Thoracic aorta (tissue), 2 donors: ENCODE data around the gene EIPR1. TPM values are rescaled to one million over a fixed set of nuclear protein-coding genes. Genes with fewer than 3 reads are reported as not detected.

Experiments used
- ATAC-seq: fragments of 150-250 bp; one replicate; pipeline ENCODE4 v1.8.0; 2017; ENCODE audit warnings: low read depth; ENCODE audit not compliant: insufficient number of reproducible peaks, low FRiP score
- DNase-seq: peaks from one replicate; pipeline ENCODE4 v3.0.0-alpha.2; 2020; ENCODE audit warnings: low spot score
- H3K27ac ChIP-seq, 2 donors: fragments of 200-600 bp; sonication (generic); 1 replicate in 1 of 2; 2 replicates in 1 of 2; pipeline ENCODE4 v1.5.1; 2016; ENCODE audit warnings: mild to moderate bottlenecking in 2 of 2, moderate library complexity in 2 of 2
- H3K27me3 ChIP-seq: fragments of 200-600 bp; sonication (generic); replicated peaks from 2 replicates; pipeline ENCODE4 v1.6.0; 2016; ENCODE audit warnings: mild to moderate bottlenecking; ENCODE audit not compliant: insufficient read depth
- H3K36me3 ChIP-seq: fragments of 200-600 bp; sonication (generic); one replicate; pipeline ENCODE4 v1.5.1; 2016
- H3K4me1 ChIP-seq, 2 donors: fragments of 200-600 bp; sonication (generic); 1 replicate in 1 of 2; 2 replicates in 1 of 2; pipeline versions ENCODE4 v1.5.1 to v1.6.0; 2016; ENCODE audit warnings: low read depth in 2 of 2, mild to moderate bottlenecking in 1 of 2; ENCODE audit not compliant: control insufficient read depth in 1 of 2
- H3K4me3 ChIP-seq: fragments of 200-600 bp; sonication (generic); 2 replicates; pipeline ENCODE4 v1.5.1; 2016; ENCODE audit warnings: mild to moderate bottlenecking
- H3K9me3 ChIP-seq: fragments of 200-600 bp; sonication (generic); 2 replicates; pipeline ENCODE4 v1.5.1; 2016
- CTCF ChIP-seq: fragments of 200-600 bp; sonication (generic); IDR thresholded peaks from one replicate; pipeline ENCODE4 v1.5.1; 2019; ENCODE audit warnings: antibody characterized with exemption
- total RNA-seq, 2 donors: library from RNA; depleted of rRNA; stranded (reverse); fragments of >200 nt; gene quantifications; one replicate each; pipeline versions ENCODE4 v1.1.0 to v1.2.3, GENCODE V29; 2016

EIPR1 gene
- total RNA-seq, 2 donors from 2014 or later: 17.9 to 40.6 TPM

DNA sequence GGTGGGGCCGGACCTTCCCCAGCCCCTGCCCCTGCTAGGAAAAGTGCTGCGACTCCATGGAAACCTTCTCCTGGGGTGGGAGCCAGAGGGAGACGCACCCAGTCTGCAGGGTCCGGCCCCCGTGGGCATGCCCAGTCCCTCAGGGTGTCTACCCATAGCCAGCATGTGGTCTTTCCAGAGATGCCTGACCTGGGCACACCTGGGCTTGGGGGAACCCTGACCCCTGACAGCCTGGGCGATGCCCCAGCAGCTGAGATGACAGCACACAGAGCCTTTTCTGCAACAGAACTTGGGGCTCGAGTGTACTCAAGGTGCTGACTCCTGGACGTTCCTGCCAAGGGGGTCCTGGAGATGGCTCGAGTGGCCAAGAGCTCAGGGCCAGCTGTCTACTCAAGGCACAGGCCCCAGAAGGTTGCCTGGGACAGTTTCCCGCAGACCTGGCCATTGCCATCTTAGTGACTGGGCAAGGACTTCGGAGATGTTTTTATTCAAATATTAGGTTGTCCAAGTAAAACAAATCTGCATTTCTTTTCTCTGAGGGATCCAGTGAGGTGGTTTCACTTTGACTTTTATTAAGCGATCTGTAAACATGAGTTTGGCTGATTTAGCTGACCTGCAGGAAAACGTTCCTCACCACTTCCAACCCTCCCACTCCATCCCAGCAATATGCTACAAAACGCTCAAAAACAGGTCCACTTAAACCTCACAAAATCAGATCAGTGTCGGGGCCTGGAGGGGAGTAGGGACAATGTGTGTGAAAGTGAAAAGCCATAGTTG lies 228.0 kb downstream of the EIPR1 start:
- Histone ChIP-seq H3K4me1 (no peaks in the 10 kb centered on the region), H3K9me3 (no peaks in the 10 kb centered on the region), H3K27ac (no peak overlapping the region), H3K4me3 (no peak overlapping the region), H3K27me3 (no peaks in the 10 kb centered on the region), H3K36me3 (no peaks in the 10 kb centered on the region)
- DNase-seq (no peak), ATAC-seq (no peak)
- no peak for TF ChIP-seq CTCF

GRCh38 chr2:3148716-3149115 lies 228.9 kb downstream of the EIPR1 start:
- Histone ChIP-seq H3K4me1 (no peaks in the 10 kb centered on the region), H3K9me3 (no peaks in the 10 kb centered on the region), H3K27ac (no peak overlapping the region), H3K36me3 (no peaks in the 10 kb centered on the region), H3K4me3 (no peak overlapping the region), H3K27me3 (no peaks in the 10 kb centered on the region)
- no peak for DNase-seq
- ATAC-seq: no peak
- no peak for TF ChIP-seq CTCF

- Histone ChIP-seq H3K9me3 (no peaks in the 10 kb centered on the region), H3K36me3 (no peaks in the 10 kb centered on the region), H3K4me1 (no peaks in the 10 kb centered on the region), H3K27ac (no peak overlapping the region), H3K27me3 (no peaks in the 10 kb centered on the region), H3K4me3 (no peak overlapping the region)
- TF ChIP-seq CTCF: no peak
- no peak for ATAC-seq
- DNase-seq: no peak
Observed at GRCh38 chr2:3147651-3148530, 229.7 kb downstream of the EIPR1 start.

DNA sequence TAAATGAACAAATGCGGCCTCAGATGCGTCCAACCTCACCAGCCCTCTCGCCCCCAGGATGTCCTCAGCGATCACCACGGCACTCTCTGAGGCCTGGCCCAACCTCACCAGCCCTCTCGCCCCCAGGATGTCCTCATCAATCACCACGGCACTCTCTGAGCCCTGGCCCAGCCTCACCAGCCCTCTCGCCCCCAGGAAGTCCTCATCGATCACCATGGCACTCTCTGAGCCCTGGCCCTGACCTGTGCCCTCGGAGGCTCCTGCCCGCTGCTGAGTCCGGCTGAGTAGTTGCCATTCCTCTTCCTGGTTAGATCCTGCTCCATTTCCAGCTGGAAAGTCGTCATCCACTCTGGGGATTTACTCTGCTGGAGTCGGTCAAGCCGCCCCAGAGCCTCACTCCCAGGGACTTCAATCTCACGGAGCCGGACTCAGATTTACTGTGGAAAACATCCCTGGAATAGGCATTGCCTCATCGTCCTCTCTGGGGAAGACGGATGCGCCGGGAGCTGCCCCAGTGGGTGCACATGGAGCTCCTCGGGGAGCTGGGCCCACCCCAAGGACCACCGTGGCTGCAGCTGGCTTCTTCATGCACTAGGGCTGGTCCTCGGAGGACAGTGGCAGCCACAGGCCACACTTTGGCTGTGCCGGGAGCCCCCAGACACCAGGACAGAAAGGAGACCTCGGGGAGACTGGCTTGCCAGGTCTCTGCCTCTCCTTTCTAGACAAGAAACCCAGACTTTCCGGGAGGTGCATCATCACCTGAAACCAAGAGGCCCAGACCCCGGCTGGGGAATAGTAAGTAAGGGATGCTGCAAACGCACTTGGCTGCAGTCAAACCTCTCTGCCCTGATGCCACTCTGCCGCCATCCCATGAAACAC lies 230.6 kb downstream of the EIPR1 start:
- no peak for DNase-seq

More for the DNA sequence above, 230.6 kb downstream of the EIPR1 start:
- H3K4me1 ChIP-seq: no peaks in the 10 kb centered on the region
- H3K27me3 ChIP-seq: no peaks in the 10 kb centered on the region
- no peaks in the 10 kb centered on the region for H3K9me3 ChIP-seq
- ATAC-seq: no peak
- no peak overlapping the region for H3K4me3 ChIP-seq
- H3K27ac ChIP-seq: no peak overlapping the region
- no peaks in the 10 kb centered on the region for H3K36me3 ChIP-seq
- TF ChIP-seq CTCF: no peak
